HEK293 (cell line): ENCODE measurements around the gene CYB5R4.

Source experiments
- CTCF ChIP-seq: fragments of 450-650 bp; formaldehyde crosslinking; IDR thresholded peaks from 2 replicates; pipeline ENCODE4 v1.5.1; 2016; ENCODE audit warnings: missing biosample characterization, missing genetic modification characterization
- ZNF223 ChIP-seq: fragments of 450-650 bp; formaldehyde crosslinking; IDR thresholded peaks from 2 replicates; pipeline ENCODE4 v1.5.1; 2016; ENCODE audit warnings: missing biosample characterization, missing genetic modification characterization
- ZNF274 ChIP-seq, 2 experiments: fragments of 200-500 bp in 1 of 2; fragments of 450-650 bp in 1 of 2; sonication (Bioruptor generic) in 1 of 2; formaldehyde crosslinking in 1 of 2; IDR thresholded peaks; 2 replicates each; pipeline versions ENCODE4 v1.5.1 to v1.6.1; 2014 to 2016; ENCODE audit warnings: borderline replicate concordance in 1 of 2, inconsistent platforms in 1 of 2, low read length in 1 of 2, missing biosample characterization in 1 of 2, missing genetic modification characterization in 1 of 2

DNA sequence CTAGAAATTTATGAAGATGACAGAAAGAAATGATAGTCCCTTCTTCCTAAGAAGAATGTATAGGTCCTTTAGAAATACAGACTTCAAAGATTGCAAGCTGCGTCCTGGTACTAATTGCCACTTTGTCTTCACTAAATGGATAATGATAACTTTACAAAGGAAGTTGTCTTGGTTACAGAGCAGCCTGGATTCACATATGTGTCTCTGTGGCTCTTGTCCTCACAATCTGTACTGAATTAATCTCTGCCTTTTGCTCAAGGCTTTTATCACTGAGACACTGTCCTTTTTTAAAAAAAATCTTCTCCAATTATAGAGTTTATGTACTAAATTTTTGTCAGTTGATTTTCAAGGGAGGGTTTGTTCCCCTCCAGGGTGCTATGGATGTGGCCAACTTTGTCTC, 156.5 kb downstream of the CYB5R4 start:
- TF ChIP-seq CTCF (no peak), ZNF223 (tag by site-specific recombination) (no peak), ZNF274 (IDR thresholded peaks at IDR 0.05; ENCODE audit: low read length) (no peak), ZNF274 (tag by site-specific recombination; IDR thresholded peaks at IDR 0.05; ENCODE audit: borderline replicate concordance) (no peak)
